ENCODE results near the gene SLC28A1. TPM values are rescaled to one million over a fixed set of nuclear protein-coding genes. Genes with fewer than 3 reads are reported as not detected.

Gene SLC28A1
- polyA plus RNA-seq, 1 donor (not counting 4 experiments of a cell fraction or from before 2014, with no cell fraction given), result not detected

DNA sequence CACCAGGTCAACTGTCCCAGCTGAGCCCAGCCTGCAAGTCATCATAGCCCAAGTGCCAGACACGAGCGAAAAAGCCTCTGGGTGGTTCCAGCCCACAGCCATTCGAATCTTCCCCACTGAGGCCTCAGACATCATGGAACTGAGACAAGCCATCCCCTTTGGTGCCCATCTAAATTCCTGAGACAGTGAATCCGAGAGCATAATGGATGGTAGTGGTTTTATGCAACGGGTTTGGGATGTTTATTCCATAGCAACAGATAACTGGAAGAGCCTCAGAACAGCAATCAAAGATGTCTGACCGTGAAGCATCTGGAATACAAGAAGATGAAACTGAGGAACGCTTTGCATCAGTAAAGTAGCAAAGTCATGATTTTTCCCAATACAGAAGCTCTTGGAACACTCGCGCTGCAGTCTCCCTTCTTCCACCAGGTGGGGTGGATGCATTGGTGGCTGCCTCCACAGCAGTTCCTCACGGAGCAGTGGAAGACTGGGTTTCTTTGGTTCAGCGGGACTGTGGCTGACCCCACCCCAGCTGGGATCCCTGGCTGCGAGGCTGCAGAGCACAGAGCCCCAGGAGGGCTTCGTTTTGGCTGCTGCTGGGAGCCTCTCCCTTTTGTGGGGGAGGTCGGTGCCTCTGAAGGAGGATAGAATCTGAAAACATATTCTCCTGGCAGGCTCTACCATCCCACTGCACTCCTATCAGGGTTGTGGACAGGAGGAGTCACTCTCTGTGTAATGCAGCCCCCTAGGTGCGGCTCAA lies 70.8 kb downstream of the SLC28A1 start:
- no peak for DNase-seq (ENCODE audit: low read depth, low spot score)
- Histone ChIP-seq H3K4me3 (ENCODE audit: control insufficient read depth in 2 of 3, extremely low read depth in 1 of 3, insufficient read depth in 2 of 3, low read depth in 1 of 3, low read length in 3 of 3) (peak overlapping the region in 2 of 3 experiments; percentile 35 to 42), H3K4me1 (ENCODE audit: control insufficient read depth, extremely low read depth, insufficient read depth, low read length) (peaks cover 3% of the 10 kb centered on the region), H3K9ac (ENCODE audit: control insufficient read depth, extremely low read depth, insufficient read depth, low read length) (no peak overlapping the region), H3K27me3 (ENCODE audit: control insufficient read depth, extremely low read depth, insufficient read depth, low read length) (no peaks in the 10 kb centered on the region), H2AFZ (ENCODE audit: control insufficient read depth, low read length) (peak overlapping the region; percentile 82), H3K27ac (ENCODE audit: control insufficient read depth, insufficient read depth, low read length) (no peak overlapping the region), H3K36me3 (ENCODE audit: control insufficient read depth in 2 of 2, extremely low read depth in 1 of 2, insufficient read depth in 2 of 2, low read length in 2 of 2) (no peaks in the 10 kb centered on the region), H3K4me2 (ENCODE audit: control insufficient read depth, extremely low read depth, insufficient read depth, low read depth, low read length) (peak overlapping the region; percentile 71), H3K79me2 (ENCODE audit: control insufficient read depth, insufficient read depth, low read length) (no peaks in the 10 kb centered on the region), H3K9me3 (ENCODE audit: control insufficient read depth, low read depth, low read length) (no peaks in the 10 kb centered on the region), H4K20me1 (ENCODE audit: control insufficient read depth, extremely low read depth, insufficient read depth, low read length) (no peaks in the 10 kb centered on the region), H3K9me1 (ENCODE audit: control insufficient read depth, extremely low read depth, insufficient read depth, low read length) (no peaks in the 10 kb centered on the region)
- peak; percentile 32 for FAIRE-seq
- dilution Hi-C loops (cut with MboI; ENCODE audit: extremely low pct_ligation_motif_present, low sequenced_read_pairs), result no loop called here
- TF ChIP-seq, protein P1, sequence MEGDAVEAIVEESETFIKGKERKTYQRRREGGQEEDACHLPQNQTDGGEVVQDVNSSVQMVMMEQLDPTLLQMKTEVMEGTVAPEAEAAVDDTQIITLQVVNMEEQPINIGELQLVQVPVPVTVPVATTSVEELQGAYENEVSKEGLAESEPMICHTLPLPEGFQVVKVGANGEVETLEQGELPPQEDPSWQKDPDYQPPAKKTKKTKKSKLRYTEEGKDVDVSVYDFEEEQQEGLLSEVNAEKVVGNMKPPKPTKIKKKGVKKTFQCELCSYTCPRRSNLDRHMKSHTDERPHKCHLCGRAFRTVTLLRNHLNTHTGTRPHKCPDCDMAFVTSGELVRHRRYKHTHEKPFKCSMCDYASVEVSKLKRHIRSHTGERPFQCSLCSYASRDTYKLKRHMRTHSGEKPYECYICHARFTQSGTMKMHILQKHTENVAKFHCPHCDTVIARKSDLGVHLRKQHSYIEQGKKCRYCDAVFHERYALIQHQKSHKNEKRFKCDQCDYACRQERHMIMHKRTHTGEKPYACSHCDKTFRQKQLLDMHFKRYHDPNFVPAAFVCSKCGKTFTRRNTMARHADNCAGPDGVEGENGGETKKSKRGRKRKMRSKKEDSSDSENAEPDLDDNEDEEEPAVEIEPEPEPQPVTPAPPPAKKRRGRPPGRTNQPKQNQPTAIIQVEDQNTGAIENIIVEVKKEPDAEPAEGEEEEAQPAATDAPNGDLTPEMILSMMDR (optimal IDR thresholded peaks at IDR 0.05 in 1 of 3, IDR thresholded peaks at IDR 0.05 in 1 of 3, conservative IDR thresholded peaks at IDR 0.05 in 1 of 3; ENCODE audit: extremely low read depth in 1 of 3, insufficient read depth in 2 of 3, low read length in 3 of 3), result peak; percentile 87 to 94 (median 87)
- TF ChIP-seq EZH2 (IDR thresholded peaks at IDR 0.05; ENCODE audit: low read length), result no peak

DNA sequence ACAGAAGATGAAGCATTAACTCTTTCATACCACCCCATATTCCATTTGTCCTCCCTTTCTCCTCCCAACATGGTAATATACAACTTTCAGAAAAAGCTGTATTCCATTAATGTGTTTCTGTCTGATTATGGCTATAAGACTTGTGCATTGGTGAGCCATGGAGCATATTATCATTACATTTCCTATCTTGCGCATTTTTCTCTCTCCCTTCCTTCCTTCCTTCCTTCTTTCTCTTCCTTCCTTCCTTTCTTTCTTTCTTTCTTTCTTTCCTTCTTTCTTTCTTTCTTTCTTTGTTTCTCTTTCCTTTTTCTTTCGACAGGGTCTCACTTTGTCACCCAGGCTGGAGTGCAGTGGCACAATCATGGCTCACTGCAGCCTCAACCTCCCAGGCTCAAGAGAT lies 71.7 kb downstream of the SLC28A1 start:
- Histone ChIP-seq H3K9me3 (ENCODE audit: control insufficient read depth, low read depth, low read length) (no peaks in the 10 kb centered on the region), H3K79me2 (ENCODE audit: control insufficient read depth, insufficient read depth, low read length) (no peaks in the 10 kb centered on the region), H3K9me1 (ENCODE audit: control insufficient read depth, extremely low read depth, insufficient read depth, low read length) (no peaks in the 10 kb centered on the region), H3K36me3 (ENCODE audit: control insufficient read depth in 2 of 2, extremely low read depth in 1 of 2, insufficient read depth in 2 of 2, low read length in 2 of 2) (no peaks in the 10 kb centered on the region), H3K9ac (ENCODE audit: control insufficient read depth, extremely low read depth, insufficient read depth, low read length) (no peak overlapping the region), H3K27ac (ENCODE audit: control insufficient read depth, insufficient read depth, low read length) (no peak overlapping the region), H3K4me3 (ENCODE audit: control insufficient read depth in 2 of 3, extremely low read depth in 1 of 3, insufficient read depth in 2 of 3, low read depth in 1 of 3, low read length in 3 of 3) (no peak overlapping the region), H4K20me1 (ENCODE audit: control insufficient read depth, extremely low read depth, insufficient read depth, low read length) (no peaks in the 10 kb centered on the region), H3K27me3 (ENCODE audit: control insufficient read depth, extremely low read depth, insufficient read depth, low read length) (no peaks in the 10 kb centered on the region), H3K4me1 (ENCODE audit: control insufficient read depth, extremely low read depth, insufficient read depth, low read length) (peaks cover 3% of the 10 kb centered on the region), H2AFZ (ENCODE audit: control insufficient read depth, low read length) (no peak overlapping the region), H3K4me2 (ENCODE audit: control insufficient read depth, extremely low read depth, insufficient read depth, low read depth, low read length) (no peak overlapping the region)
- FAIRE-seq, result no peak
- no peak for TF ChIP-seq EZH2 (IDR thresholded peaks at IDR 0.05; ENCODE audit: low read length)
- TF ChIP-seq, protein P1 (optimal IDR thresholded peaks at IDR 0.05 in 1 of 3, IDR thresholded peaks at IDR 0.05 in 1 of 3, conservative IDR thresholded peaks at IDR 0.05 in 1 of 3; ENCODE audit: extremely low read depth in 1 of 3, insufficient read depth in 2 of 3, low read length in 3 of 3), result no peak
- dilution Hi-C loops (cut with MboI; ENCODE audit: extremely low pct_ligation_motif_present, low sequenced_read_pairs), result no loop called here
- no peak for DNase-seq (ENCODE audit: low read depth, low spot score)

Measured in keratinocyte (primary cell).